ENCODE data around the gene CAMTA1.
A peak's percentile ranks its signal among the peaks of the same experiment; 100 is the strongest.

The CAMTA1 gene

GRCh38 chr1:7663451-7664146 lies 878.3 kb downstream of the CAMTA1 start:
- DNase-seq (ENCODE audit: insufficient read length, low spot score) (no peak), FAIRE-seq (no peak)
- TF ChIP-seq CTCF (IDR thresholded peaks at IDR 0.05; ENCODE audit: insufficient read depth, missing control alignments), result no peak

- DNase-seq (ENCODE audit: insufficient read length, low spot score) (no peak), FAIRE-seq (no peak)
- TF ChIP-seq CTCF (IDR thresholded peaks at IDR 0.05; ENCODE audit: insufficient read depth, missing control alignments), result no peak
These were observed 879.1 kb downstream of the CAMTA1 start for GRCh38 chr1:7664147-7664892.

GRCh38 chr1:7664893-7665250 lies 879.6 kb downstream of the CAMTA1 start:
- TF ChIP-seq CTCF (IDR thresholded peaks at IDR 0.05; ENCODE audit: insufficient read depth, missing control alignments), result no peak
- DNase-seq (ENCODE audit: insufficient read length, low spot score), result no peak
- FAIRE-seq, result no peak

- TF ChIP-seq CTCF (IDR thresholded peaks at IDR 0.05; ENCODE audit: insufficient read depth, missing control alignments), result no peak
- no peak for FAIRE-seq
- no peak for DNase-seq (ENCODE audit: insufficient read length, low spot score)
These were observed 881.0 kb downstream of the CAMTA1 start for GRCh38 chr1:7666249-7666648.

GRCh38 chr1:7667159-7667558 lies 881.9 kb downstream of the CAMTA1 start:
- no peak for DNase-seq (ENCODE audit: insufficient read length, low spot score)
- no peak for FAIRE-seq
- no peak for TF ChIP-seq CTCF (IDR thresholded peaks at IDR 0.05; ENCODE audit: insufficient read depth, missing control alignments)

GRCh38 chr1:7667625-7668218 lies 882.5 kb downstream of the CAMTA1 start:
- FAIRE-seq, result no peak
- no peak for DNase-seq (ENCODE audit: insufficient read length, low spot score)
- peak; percentile 99 for TF ChIP-seq CTCF (IDR thresholded peaks at IDR 0.05; ENCODE audit: insufficient read depth, missing control alignments)
